OCI-LY3 (cell line): ENCODE measurements around the gene SLC22A8.

Experiments used
- CTCF ChIP-seq: fragments of 200-600, 300-600 bp; sonication (generic); IDR thresholded peaks from 2 replicates; pipeline ENCODE4 v1.5.1; 2014; ENCODE audit warnings: antibody characterized with exemption, low read length, low read depth
- EZH2phosphoT487 ChIP-seq: fragments of 200-600 bp; shearing (Covaris generic); IDR thresholded peaks from 2 replicates; pipeline ENCODE4 v1.6.1; 2018; ENCODE audit warnings: antibody characterized with exemption, mixed run types, low read depth

- TF ChIP-seq CTCF (no peak; the same call in 1 of the 2 replicates), EZH2phosphoT487 (no peak)
These were observed 33.9 kb downstream of the SLC22A8 start for GRCh38 chr11:62981743-62982142.
